Trophoblast cell (in vitro differentiated cells and primary cell): ENCODE data around the gene SRSF3.
"Not testable (repeated sequence)": the region's sequence is repeated elsewhere in the genome, so short reads cannot be mapped to it uniquely, and the experiment has no call there.

Source experiments
- DNase-seq, 2 donors: peaks; one replicate each; pipeline ENCODE4 v3.0.0-alpha.2; 2016
- H2AFZ ChIP-seq: 2 replicates; pipeline ENCODE4 v1.6.1; 2013; ENCODE audit warnings: low read length, moderate library complexity, mild to moderate bottlenecking; ENCODE audit not compliant: insufficient read depth, poor library complexity
- H2AK5ac ChIP-seq: 2 replicates; pipeline ENCODE4 v1.6.1; 2013; ENCODE audit warnings: mild to moderate bottlenecking, low read length
- H2BK120ac ChIP-seq: 2 replicates; pipeline ENCODE4 v1.6.1; 2013; ENCODE audit warnings: low read length, mild to moderate bottlenecking, moderate library complexity; ENCODE audit not compliant: insufficient read depth, poor library complexity
- H2BK12ac ChIP-seq: 2 replicates; pipeline ENCODE4 v1.6.1; 2013; ENCODE audit warnings: mild to moderate bottlenecking, low read length, moderate library complexity
- H2BK5ac ChIP-seq: 2 replicates; pipeline ENCODE4 v1.6.1; 2013; ENCODE audit warnings: low read length, low read depth, moderate library complexity, mild to moderate bottlenecking; ENCODE audit not compliant: poor library complexity
- H3K14ac ChIP-seq: 2 replicates; pipeline ENCODE4 v1.6.1; 2013; ENCODE audit warnings: mild to moderate bottlenecking, low read length
- H3K18ac ChIP-seq: 2 replicates; pipeline ENCODE4 v1.6.1; 2013; ENCODE audit warnings: mild to moderate bottlenecking, low read length
- H3K23ac ChIP-seq: 2 replicates; pipeline ENCODE4 v1.6.1; 2013; ENCODE audit warnings: low read length
- H3K27ac ChIP-seq: 2 replicates; pipeline ENCODE4 v1.5.1; 2013; ENCODE audit warnings: low read depth, mild to moderate bottlenecking, inconsistent platforms, low read length, moderate library complexity
- H3K27me3 ChIP-seq: 2 replicates; pipeline ENCODE4 v1.6.1; 2013; ENCODE audit warnings: inconsistent platforms, mild to moderate bottlenecking, low read length, moderate library complexity; ENCODE audit not compliant: insufficient read depth
- H3K36me3 ChIP-seq, 2 experiments: 1 replicate in 1 of 2; 2 replicates in 1 of 2; pipeline ENCODE4 v1.6.1; 2013; ENCODE audit warnings: low read length in 2 of 2, mild to moderate bottlenecking in 2 of 2, moderate library complexity in 1 of 2; ENCODE audit not compliant: insufficient read depth in 2 of 2, control insufficient read depth in 1 of 2
- H3K4ac ChIP-seq: 2 replicates; pipeline ENCODE4 v1.6.1; 2013; ENCODE audit warnings: low read depth, mild to moderate bottlenecking, low read length, moderate library complexity
- H3K4me1 ChIP-seq, 2 experiments: 1 replicate in 1 of 2; 2 replicates in 1 of 2; pipeline ENCODE4 v1.6.1; 2013; ENCODE audit warnings: low read length in 2 of 2, mild to moderate bottlenecking in 2 of 2, moderate library complexity in 1 of 2; ENCODE audit not compliant: insufficient read depth in 2 of 2, control insufficient read depth in 1 of 2
- H3K4me2 ChIP-seq: 2 replicates; pipeline ENCODE4 v1.6.1; 2013; ENCODE audit warnings: inconsistent platforms, mild to moderate bottlenecking, low read length, moderate library complexity
- H3K4me3 ChIP-seq: 2 replicates; pipeline ENCODE4 v1.5.1; 2013; ENCODE audit warnings: mild to moderate bottlenecking, low read depth, low read length, inconsistent platforms
- H3K79me1 ChIP-seq: one replicate; pipeline ENCODE4 v1.6.1; 2013; ENCODE audit warnings: low read length
- H3K79me2 ChIP-seq: 2 replicates; pipeline ENCODE4 v1.6.1; 2013; ENCODE audit warnings: low read length, mild to moderate bottlenecking; ENCODE audit not compliant: control insufficient read depth, insufficient read depth, poor library complexity
- H3K9ac ChIP-seq: 2 replicates; pipeline ENCODE4 v1.6.1; 2013; ENCODE audit warnings: mild to moderate bottlenecking, low read length
- H3K9me3 ChIP-seq: 2 replicates; pipeline ENCODE4 v1.6.1; 2013; ENCODE audit warnings: low read depth, mild to moderate bottlenecking, control low read depth, inconsistent platforms, low read length; ENCODE audit not compliant: insufficient read depth
- H4K12ac ChIP-seq: 2 replicates; pipeline ENCODE4 v1.6.1; 2013; ENCODE audit warnings: low read depth, mild to moderate bottlenecking, low read length, moderate library complexity
- H4K8ac ChIP-seq: 2 replicates; pipeline ENCODE4 v1.6.1; 2013; ENCODE audit warnings: low read depth, mild to moderate bottlenecking, low read length, moderate library complexity
- H4K91ac ChIP-seq: one replicate; pipeline ENCODE4 v1.6.1; 2013; ENCODE audit warnings: low read depth, mild to moderate bottlenecking, low read length, moderate library complexity
- WGBS: extraction: QIAGEN DNeasy Blood & Tissue Kit; methylation state at CpG from one replicate; pipeline ENCODE4 v1.1.7; 2013; ENCODE audit warnings: missing lambda C conversion rate; ENCODE audit not compliant: insufficient read length, insufficient coverage; ENCODE audit errors: extremely low coverage; 5-methylcytosine and 5-hydroxymethylcytosine counted together

The SRSF3 gene

DNA sequence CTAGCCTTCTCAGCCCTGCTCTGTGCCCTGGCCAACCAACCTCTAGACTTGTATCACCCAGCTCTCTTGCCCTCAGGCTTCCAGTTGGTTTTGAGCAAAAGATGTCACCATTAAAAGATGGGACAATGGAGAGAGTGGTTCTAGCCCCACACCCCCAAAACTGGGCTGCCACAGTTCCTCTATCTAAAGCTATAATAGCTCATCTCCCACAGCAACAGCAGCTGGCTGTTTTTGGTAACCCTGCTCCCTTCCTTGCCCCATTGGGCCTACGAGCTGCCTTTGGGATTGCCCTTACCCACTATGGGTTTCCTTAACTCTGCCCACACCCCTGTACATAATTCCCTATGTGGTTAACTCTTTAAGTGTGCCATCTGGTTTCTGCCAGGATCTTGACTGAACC lies 7.6 kb upstream of the SRSF3 start:
- Histone ChIP-seq H4K91ac (no peak overlapping the region), H3K23ac (no peak overlapping the region), H3K4me2 (no peak overlapping the region), H2AFZ (no peak overlapping the region), H2BK5ac (no peak overlapping the region), H3K4ac (no peak overlapping the region), H2BK12ac (no peak overlapping the region), H3K4me1 (peaks cover 0 to 2% of the 10 kb centered on the region in 2 experiments), H3K14ac (no peak overlapping the region), H3K27me3 (no peaks in the 10 kb centered on the region), H3K9me3 (no peaks in the 10 kb centered on the region), H3K79me1 (no peaks in the 10 kb centered on the region), H2AK5ac (no peak overlapping the region), H3K18ac (no peak overlapping the region), H3K79me2 (no peaks in the 10 kb centered on the region), H4K8ac (no peak overlapping the region), H3K4me3 (no peak overlapping the region), H2BK120ac (no peak overlapping the region), H3K9ac (no peak overlapping the region), H3K27ac (no peak overlapping the region), H4K12ac (no peak overlapping the region), H3K36me3 (no peaks in the 10 kb centered on the region)
- no peak for DNase-seq
- no CpG with 5 or more reads among the region's 1 CpG for WGBS

DNA sequence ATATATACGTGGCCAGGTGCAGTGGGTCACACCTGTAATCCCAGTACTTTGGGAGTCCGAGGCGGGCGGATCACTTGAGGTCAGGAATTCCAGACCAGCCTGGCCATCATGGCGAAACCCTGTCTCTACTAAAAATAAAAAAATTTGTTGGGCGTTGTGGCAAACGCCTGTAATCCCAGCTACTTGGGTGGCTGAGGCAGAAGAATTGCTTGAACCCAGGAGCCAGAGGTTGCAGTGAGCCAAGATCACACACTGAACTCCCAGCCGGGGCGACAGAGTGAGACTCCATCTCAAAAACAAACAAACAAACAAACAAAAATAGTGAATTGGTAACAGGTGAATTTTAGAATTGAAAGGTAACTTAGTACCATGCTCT lies 5.1 kb upstream of the SRSF3 start:
- not testable (repeated sequence) for H3K14ac ChIP-seq, H3K9ac ChIP-seq, H2BK120ac ChIP-seq, H2BK12ac ChIP-seq, H3K27me3 ChIP-seq, H3K4ac ChIP-seq, H3K79me2 ChIP-seq, H3K4me3 ChIP-seq, H3K23ac ChIP-seq, H3K4me2 ChIP-seq, H2AFZ ChIP-seq, H4K8ac ChIP-seq, H4K91ac ChIP-seq, H3K36me3 ChIP-seq, H4K12ac ChIP-seq, H3K79me1 ChIP-seq, H3K18ac ChIP-seq, H3K4me1 ChIP-seq, H3K27ac ChIP-seq, H3K9me3 ChIP-seq
- H2AK5ac ChIP-seq: peak overlapping the region; percentile 31
- peak overlapping the region; percentile 35 for H2BK5ac ChIP-seq
- peak in 1 of 2 donors; percentile 48 for DNase-seq
- WGBS: no CpG with 5 or more reads among the region's 9 CpGs

- no peak overlapping the region for H4K91ac ChIP-seq
- H3K23ac ChIP-seq: no peak overlapping the region
- H3K9ac ChIP-seq: no peak overlapping the region
- DNase-seq: peak in 1 of 2 donors; percentile 66
- H2BK12ac ChIP-seq: no peak overlapping the region
- H3K36me3 ChIP-seq: no peaks in the 10 kb centered on the region
- no peak overlapping the region for H2AK5ac ChIP-seq
- H3K27me3 ChIP-seq: no peaks in the 10 kb centered on the region
- H4K8ac ChIP-seq: no peak overlapping the region
- no peak overlapping the region for H4K12ac ChIP-seq
- H2BK5ac ChIP-seq: no peak overlapping the region
- peaks cover 14% of the 10 kb centered on the region for H3K79me1 ChIP-seq
- H2BK120ac ChIP-seq: no peak overlapping the region
- H3K4me3 ChIP-seq: no peak overlapping the region
- no peak overlapping the region for H3K14ac ChIP-seq
- H2AFZ ChIP-seq: no peak overlapping the region
- WGBS: no CpG with 5 or more reads among the region's 1 CpG
- no peak overlapping the region for H3K4me2 ChIP-seq
- H3K79me2 ChIP-seq: peaks cover 11% of the 10 kb centered on the region
- no peak overlapping the region for H3K18ac ChIP-seq
- no peak overlapping the region for H3K4ac ChIP-seq
- H3K9me3 ChIP-seq: peaks cover 1% of the 10 kb centered on the region
- no peaks in the 10 kb centered on the region for H3K4me1 ChIP-seq
- no peak overlapping the region for H3K27ac ChIP-seq
Measured at GRCh38 chr6:36590237-36590636, 3.9 kb upstream of the SRSF3 start.

DNA sequence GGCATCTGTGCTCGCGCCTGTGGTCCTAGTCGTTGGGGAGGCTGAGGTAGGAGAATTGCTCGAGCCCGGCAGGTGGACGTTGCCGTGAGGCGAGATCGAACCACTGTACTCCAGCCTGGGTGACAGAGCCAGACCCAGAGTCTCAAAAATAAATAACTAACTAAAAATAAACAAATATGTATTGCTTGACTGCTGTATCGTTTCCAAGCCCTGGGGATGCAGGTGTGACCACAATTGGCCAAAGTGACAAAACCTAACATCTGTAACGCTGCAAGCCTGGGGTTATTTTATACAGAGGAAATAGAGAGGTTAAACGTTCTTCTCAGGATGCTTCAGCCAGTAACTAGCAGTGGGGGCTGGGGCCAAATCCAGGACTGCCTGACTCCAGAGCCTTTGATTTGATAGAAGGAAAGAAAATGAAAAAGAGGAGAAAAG lies 1.9 kb upstream of the SRSF3 start:
- no peak overlapping the region for H2BK120ac ChIP-seq
- no peak overlapping the region for H3K9ac ChIP-seq
- H2BK5ac ChIP-seq: no peak overlapping the region
- DNase-seq: no peak
- no peaks in the 10 kb centered on the region for H3K27me3 ChIP-seq
- no peak overlapping the region for H2BK12ac ChIP-seq
- peaks cover 22% of the 10 kb centered on the region for H3K79me2 ChIP-seq
- no peak overlapping the region for H3K23ac ChIP-seq
- peaks cover 9 to 10% of the 10 kb centered on the region in 2 experiments for H3K36me3 ChIP-seq
- H4K8ac ChIP-seq: no peak overlapping the region
- no CpG with 5 or more reads among the region's 12 CpGs for WGBS
- no peak overlapping the region for H4K12ac ChIP-seq
- H2AK5ac ChIP-seq: no peak overlapping the region
- no peak overlapping the region for H3K4me2 ChIP-seq
- no peak overlapping the region for H3K4ac ChIP-seq
- peaks cover 1% of the 10 kb centered on the region for H3K9me3 ChIP-seq
- H3K14ac ChIP-seq: no peak overlapping the region
- H4K91ac ChIP-seq: no peak overlapping the region
- no peak overlapping the region for H3K4me3 ChIP-seq
- peaks cover 14% of the 10 kb centered on the region for H3K79me1 ChIP-seq
- H3K4me1 ChIP-seq: peaks cover 3% of the 10 kb centered on the region in 2 experiments
- H3K18ac ChIP-seq: no peak overlapping the region
- no peak overlapping the region for H3K27ac ChIP-seq
- no peak overlapping the region for H2AFZ ChIP-seq
